ENCODE measurements around the gene CLEC2L.

Gene CLEC2L

DNA sequence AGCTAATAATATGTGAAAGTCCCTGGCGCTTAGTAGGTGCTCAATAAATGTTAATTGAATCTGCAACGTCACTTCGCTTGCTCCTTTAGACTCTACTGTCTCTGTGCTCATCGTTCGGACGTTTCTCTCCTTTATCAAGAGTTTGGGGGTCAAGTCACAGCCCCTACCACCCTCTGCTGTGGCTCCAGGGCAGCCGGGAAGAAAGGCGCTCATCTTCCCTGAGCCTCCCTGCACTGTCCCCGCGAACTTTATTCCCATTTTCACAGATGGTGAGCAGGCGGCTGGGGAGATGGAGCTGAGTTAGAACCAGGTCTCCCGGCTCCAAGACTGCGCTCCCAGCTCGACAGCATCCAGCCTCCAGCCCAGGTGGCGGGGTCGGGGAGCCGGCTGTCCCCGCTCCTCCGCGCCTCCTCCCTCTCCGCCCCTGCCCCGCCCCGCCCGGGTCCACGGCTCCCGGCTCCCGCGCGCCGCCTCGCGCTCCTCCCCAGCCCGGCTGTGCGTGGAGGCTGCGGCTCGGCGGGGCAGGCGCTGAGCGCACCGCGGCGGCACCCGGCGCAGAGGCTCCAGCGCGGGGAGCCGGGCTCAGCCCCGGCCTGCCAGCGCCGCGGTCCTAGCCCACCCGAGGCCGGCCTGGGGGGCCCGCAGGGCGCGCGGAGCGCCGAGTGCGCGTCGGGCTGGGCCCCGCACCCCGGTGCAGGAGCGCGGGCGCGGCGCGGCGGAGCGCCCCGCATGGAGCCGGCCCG, at the start of gene CLEC2L:
Gene CLEC2L (plus strand): TSS at position 487 of the 743 bp plus-strand sequence. CDS start 243 bp downstream, at position 730.
- no peak for DNase-seq

DNA sequence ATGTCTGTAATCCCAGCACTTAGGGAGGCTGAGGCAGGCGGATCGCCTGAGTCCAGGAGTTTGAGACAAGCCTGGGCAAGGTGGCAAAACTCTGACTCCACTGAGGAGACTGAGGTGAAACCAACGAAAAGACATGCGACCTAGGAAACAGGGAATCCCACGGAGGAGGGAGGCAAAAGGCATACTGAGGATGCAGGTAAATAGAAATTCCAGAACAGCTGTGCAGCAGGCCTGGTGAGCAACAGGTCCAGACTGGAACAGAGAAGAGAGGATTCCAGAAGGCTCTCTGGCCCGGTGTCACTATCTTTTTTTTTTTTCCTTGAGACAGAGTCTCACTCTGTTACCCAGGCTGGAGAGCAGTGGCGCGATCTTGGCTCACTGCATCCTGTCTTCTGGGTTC, 47.3 kb upstream of the CLEC2L start:
- DNase-seq: no peak

DNA sequence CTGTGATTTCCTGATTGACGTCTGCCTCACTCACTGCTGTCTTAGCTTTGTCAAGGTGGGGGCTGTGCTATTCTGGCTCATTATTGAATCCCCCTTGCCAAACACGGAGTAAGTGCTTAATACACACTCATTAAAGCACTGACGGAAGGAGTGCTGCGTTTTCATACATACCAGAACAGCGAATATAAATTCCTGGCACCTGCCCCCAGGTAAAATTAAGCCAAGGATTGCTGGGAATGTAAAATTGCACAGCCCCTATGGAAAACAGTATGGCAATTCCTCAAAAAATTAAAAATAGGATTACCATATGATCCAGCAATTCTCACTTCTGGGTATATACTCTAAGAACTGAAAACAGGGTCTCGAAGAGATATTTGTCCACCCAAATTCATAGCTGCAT, 46.6 kb upstream of the CLEC2L start:
- no peak for DNase-seq

DNA sequence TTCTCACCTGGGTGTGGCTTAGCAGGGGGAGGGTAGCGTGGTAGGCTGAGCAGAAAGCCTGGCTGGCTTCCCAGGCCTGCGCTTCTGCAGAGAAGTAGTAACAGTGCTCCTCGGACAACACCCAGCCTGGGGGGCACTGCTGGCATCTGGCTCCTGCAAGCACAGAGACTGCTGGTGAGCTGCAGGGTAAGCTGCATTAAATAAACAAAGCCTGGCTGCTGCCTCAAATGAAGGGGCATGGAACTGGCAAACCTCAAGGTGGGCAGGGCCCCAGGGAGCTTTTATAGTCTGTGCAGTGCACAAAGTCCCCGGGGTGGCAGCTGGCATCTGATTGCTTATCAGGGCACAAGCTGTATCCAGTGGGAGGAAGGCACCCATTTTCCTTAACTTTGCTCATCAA, 43.9 kb upstream of the CLEC2L start:
- DNase-seq: no peak

DNA sequence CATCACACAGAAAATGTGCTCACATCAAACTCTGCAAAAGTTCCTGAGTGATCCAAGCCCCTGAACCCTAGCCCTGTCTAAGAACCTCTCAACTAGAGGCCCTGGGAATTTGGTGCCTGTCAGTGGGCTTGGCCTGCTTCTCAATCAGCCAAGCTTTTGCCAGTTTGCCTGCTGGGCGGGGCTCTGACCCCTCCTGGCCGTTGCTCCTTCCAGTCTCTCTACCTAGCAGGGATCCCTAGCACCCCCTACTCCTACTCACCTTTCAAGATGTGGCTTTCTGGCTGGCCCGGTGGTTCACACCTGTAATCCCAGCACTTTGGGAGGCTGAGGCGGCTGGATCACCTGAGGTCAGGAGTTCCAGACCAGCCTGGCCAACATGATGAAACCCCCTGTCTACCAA, 42.1 kb upstream of the CLEC2L start:
- no peak for DNase-seq

DNA sequence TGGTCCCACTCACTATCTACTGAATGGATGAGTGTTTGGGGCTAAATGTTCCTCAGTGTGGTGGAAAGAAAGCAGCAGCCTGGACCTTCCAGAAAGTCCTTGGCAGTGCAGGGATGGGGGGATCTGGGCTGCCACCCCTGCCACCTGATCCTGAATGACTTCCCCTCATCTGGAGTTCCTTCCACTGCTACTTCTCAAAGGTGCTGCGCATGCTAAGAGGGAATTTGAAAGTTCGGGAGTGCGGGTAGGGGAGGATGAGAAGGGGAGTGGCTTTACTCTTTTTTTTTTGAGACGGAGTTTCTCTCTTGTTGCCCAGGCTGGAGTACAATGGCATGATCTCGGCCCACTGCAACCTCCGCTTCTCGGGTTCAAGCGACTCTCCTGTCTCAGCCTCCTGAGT, 41.4 kb upstream of the CLEC2L start:
- no peak for DNase-seq

DNA sequence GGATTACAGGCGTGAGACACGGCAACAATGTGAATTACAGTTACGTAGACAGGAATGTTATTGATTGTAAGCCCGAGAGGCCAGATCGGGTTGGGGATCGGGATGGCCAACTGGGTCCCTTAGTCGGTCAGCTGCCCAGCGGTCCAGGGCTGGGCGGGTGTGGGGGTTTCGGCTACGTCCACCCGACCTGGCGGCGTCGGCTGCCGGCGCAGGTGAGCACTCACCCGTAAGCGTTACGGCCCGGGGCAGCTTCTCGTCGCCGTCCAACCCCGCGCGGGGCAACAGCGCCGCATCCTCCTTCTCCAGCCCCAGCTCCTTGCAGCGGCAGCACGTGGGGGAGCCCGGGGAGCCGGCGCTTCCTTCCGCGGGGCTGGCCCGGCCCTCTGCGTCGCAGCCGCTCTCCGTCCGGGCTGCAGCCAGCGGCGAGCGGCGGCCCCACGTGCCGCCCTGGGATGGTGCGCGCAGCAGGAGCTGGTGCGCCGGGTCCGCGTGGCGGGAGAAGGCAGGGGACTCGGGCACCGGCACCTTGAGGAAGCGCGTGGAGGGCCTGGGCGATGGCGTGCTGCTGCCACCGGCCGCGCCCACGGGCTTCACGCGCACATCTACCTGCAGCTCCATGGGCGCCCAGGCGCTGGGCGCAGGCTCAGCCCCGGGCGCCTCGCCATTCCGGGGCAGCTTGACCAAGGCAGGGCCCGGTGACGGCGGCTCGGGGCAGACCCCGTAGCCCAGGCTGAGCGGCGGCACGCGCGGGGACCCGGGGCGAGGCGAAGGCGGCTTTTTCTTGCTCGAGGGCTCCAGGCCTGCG, 40.6 kb upstream of the CLEC2L start:
- no peak for DNase-seq

DNA sequence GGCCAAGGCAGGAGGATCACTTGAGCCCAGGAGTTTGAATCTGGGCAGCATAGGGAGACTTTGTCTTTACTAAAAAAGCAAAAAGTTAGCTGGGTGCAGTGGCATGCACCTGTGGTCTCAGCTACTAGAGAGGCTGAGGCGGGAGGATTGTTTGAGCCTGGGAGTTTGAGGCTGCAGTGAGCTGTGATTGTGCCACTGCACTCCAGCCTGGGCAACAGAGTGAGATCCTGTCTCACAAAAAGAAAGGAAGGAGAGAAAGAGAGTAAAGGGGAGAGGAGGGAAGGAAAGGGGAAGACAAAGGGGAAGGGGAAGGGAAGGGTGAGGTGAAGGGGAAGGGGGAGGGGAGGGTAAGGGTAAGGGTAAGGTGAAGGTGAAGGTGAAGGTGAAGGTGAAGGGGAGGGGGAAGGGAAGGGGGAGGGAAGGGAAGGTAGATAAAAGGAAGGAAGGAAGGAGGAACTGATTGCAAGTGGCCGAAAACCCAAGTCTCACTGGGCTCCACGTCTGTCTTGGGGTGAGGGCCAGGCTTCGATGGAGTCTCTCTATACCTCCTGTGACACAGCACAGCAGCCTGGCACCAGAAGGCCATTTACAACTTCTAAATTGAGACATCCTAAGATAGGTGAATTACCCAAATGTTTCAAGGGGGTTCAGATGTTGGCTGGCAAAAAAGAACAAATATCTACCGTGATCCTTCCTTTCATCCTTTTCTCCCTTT, 36.0 kb upstream of the CLEC2L start:
- DNase-seq: no peak

DNA sequence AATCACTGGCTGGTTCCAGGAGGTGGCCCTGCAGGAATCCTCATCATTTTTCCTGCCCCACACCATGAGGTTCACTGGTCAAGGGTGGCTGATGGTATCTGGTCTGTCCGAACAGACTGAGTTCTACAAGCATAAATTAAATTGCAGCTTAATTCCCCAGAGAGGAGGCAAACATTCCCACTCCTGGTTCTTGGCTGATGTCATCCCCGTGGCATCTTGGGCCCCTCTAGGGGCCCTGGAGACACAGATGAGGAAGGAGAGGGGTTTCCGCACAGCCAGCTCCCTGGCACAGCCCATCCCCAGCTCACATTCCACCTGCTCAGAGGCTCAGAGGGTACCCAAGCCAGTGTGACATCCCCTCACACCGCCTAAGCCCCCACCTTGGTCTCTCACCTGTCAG, 34.7 kb upstream of the CLEC2L start:
- DNase-seq: no peak

DNA sequence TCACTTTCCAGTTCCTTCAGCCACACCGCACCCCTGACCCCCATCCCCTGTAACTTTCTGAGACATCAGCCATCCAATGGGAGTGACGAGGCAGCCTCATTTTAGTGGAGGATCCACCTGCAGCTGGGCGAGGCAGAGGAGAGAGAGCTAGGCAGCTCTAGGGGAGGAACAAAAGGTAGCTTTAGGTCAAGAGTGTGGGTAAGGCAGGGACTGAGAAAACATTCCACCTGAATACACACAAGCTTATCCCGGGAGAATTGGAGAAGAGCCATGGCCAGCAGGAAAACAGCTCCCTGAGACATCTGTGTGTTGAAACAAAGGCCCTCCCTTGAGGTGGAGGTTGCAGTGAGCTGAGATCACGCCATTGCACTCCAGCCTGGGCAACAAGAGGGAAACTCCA, 33.4 kb upstream of the CLEC2L start:
- no peak for DNase-seq

DNA sequence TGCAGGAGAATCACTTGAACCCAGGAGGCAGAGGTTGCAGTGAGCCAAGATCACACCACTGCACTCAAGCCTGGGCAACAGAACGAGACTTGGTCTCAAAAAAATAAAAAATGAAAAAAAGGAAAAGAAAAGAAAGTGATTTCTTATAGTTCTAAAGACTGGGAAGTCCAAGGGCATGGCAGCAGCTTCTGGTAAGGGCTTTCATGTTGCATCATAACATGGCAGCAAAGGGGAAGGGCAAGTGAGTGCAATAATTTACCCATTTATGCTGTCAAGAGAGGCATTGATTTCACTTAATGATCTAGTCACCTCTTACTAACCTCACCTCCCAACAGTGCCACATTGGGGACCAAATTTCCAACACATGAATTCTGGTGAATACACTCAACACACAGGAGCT, 31.2 kb upstream of the CLEC2L start:
- DNase-seq: no peak

DNA sequence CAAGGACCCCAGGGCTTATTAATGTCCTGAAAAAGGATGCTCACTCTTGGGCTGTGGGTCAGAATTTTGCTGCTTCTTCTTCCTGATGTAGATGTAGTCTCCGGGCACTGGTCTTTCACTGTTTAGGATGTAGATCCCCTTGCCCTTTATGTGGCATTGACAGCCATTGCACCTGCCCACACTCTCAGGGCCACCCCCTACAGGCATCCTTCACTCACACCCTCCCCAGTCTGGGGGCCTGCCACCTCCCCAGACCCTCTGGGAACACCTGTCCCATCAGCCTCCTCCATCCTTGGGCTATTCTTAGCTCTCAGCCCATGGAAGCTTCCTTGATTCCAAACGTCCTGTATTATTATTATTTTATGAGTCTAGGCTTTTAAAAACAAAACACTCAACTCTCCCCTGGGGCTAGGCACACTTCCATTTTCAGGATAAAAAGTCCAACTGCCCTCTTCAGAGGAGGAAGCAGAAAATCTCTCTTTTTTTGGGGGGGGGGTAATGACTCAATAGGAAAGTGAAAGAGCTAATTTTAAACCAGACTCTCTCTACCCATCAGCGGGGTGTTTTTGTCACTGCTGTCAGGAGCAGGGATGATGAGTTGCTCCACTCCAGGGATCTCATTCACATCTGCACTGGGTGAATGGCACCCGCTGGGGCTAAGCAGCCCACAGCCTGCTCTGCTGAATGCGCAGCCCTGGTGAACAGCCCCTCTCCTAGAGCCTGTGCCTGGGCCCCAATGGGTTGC, 28.5 kb upstream of the CLEC2L start:
- DNase-seq: no peak

DNA sequence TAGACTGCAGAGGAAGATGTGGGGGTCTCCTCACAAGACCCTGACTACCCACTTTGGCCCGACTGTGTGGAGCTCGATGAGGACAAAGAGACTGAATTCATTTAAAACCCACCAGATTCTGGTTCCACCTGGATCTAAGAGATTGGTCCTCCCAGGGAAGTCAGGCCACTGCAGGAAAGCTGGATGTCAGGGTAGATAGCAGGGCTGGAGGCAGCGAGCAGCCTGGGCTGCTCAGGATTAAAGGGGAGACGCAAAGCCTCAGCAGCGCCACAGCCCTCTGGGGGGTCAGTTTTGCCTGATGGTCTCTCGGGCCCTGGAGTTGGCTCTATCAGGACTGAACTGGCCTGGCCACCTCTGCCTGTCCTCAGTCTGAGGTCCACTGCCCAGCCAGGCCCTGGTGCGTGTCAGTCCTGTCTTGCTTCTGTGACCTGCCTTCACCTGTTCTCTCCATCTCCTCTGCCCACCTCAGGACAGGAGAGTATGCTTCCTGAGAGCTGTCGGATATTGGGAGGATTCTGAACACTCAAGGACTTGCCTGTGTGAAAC, 27.8 kb upstream of the CLEC2L start:
- DNase-seq: no peak

DNA sequence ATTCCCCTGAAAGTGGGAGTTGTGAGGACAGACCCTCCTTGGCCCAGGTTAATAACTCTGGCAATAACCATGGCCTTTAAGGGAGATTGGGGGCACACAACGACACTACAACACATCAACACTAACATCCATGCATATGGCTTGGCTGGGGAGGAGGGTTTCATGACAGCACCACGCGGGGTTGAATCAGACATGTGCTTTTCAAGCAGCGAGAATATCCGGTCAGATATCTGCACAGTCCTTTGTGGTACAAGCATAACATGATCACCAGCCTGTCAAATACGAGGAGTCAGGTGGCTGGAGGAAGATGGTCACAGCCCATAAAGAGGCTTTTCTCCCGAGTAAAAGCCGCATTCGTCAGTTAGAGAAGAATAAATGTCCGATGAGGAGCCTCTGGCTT, 27.0 kb upstream of the CLEC2L start:
- DNase-seq: no peak

DNA sequence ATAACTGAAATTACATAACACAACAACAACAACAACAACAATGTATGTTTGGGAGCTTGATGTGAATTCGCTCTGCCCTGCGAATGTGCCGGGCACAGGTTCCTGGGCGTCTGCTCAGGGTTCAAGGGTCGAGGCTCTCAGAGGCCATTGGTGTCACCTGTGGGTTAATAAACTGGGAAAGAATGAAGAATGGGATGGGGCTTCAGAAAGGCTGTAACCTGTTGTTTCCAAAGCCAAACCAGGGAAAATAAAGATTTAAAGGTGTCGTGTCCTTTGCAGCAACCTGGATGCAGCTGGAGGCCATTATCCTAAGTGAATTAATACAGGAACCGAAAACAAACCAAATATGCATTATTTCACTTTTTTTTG, 22.7 kb upstream of the CLEC2L start:
- no peak for DNase-seq

DNA sequence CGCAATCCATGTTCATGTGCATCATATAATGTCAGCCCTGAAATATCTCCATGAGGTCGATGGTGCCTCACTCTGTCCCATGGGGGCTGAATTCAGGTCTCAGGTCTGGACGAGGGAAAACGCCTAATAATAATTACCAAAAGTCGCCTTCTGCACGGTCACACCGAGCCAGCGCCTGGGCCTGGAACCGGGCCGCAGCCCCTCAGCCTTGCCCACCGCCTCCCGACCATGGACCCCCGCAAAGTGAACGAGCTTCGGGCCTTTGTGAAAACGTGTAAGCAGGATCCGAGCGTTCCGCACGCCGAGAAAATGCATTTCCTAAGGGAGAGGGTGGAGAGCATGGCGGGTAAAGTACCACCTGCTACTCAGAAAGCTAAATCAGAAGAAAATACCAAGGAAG, 21.3 kb upstream of the CLEC2L start:
- no peak for DNase-seq

DNA sequence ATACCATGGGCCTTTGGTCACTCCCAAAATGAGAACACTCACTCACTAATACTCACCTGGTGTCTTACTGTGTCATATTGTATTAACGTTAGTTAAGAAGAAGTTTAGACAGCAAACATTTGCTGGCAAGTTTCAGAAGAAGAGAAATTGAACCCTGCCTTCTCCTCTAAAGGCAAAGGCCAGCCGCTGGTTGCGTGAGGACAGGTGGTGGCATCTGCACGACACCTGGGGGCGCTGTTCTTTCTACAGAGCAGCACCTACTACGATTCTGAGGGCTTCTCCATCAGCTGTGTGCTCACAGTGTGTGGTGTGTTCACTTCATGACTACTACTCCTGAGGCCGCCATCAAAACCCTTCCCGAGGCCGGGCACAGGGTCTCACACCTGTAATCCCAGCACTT, 17.9 kb upstream of the CLEC2L start:
- DNase-seq: no peak

DNA sequence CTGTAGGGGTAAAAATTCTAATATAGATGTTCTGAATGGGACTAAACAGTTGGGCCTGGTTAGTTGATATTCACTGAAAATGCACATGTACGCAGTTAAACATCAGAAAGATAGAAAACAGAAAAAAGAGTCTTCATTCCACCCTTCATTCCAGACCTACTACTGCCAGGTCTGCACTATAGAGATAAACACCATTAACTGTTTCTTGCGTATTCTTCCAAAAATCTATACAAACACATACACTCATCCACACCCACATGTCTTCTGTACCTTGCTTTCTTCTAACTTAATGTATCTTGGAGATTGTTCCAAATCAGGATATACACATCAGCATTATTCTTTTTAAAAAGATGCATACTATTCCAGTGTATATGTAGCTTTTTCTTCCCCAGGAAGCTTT, 13.9 kb upstream of the CLEC2L start:
- no peak for DNase-seq

DNA sequence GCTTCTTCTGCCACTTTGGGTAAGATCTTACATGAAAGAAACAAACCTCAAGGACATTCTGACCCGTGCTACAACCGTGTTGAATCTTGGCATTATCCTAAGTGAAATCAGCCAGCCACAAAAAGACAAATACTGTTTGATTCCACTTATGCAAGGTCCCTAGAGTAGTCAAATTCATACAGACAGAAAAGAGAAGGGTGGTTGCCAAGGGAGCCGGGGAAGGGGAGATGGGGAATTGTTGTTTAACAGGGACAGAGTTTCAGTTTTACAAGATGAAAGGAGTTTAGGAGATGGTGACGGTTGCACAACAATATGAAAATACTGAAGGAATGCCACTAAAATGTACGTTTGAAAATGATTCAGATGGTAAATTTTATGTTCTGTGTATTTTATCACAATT, 12.2 kb upstream of the CLEC2L start:
- no peak for DNase-seq

DNA sequence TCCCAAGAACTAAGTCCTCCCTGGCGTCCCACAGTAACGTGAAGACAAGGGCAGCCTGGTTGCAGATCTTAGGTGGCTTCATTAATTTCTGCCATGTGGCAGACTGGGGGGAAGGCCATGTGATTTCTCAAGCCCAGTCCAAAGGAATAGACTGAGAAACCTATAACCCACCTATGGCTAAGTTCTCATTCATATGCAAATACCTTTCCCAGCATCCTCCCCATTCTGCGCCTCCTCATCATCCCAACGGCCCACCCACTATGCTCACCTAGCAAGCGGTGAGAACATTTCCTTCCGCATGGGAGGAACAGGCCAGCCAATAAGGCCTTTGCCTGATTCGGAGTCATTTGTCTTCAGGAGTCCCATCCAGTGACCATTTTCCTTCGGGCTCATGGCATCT, 8.2 kb upstream of the CLEC2L start:
- DNase-seq: no peak

DNA sequence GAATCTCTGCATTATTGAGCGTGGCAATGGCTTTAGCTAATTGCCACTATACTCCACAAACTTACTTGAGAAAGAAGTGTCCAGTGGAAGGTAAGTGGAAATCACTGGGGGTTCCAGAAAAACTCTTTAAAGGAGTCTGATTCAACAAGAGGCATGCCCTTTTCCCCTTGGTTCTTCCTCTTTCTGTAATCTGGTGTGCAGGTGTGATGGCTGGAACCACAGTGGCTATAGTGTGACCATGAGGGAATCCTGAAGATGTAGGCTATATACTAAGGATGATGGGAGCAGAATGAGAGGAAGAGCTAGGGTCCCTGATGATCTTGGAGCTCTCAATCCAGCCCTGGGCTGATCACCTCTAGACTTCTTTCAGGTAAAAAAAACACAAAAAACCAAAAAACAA, 2.0 kb upstream of the CLEC2L start:
- DNase-seq: no peak

DNA sequence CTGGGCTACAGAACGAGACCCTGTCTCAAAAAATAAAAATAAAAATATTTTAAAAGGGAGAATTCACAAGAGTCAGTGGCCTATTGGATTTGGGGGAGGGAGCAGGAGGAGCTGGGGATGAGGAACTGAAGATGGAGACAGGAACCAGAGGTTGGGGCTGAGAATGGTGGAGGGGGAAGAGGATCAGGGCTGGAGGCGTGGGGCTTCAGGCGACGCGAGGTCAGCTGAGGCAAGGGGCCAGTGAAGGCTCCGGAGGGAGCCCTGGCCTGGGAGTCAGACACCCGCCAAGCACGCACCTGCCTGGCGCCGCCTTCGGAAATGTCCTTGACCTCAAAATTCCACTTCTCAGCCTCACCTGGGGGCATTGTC, 671 bp upstream of the CLEC2L start:
- no peak for DNase-seq
